ENCODE data around the gene MLIP. TPM values are rescaled to one million over a fixed set of nuclear protein-coding genes. Genes with fewer than 3 reads are reported as not detected.

The MLIP gene
- total and polyA plus RNA-seq, 2 of the 13 experiments (the other 11 are each of a cell fraction or from before 2014, with no cell fraction given), result 0.08 to 0.33 TPM

GRCh38 chr6:54284161-54284860, 173.1 kb downstream of the MLIP start:
- TF ChIP-seq IRF2 (CRISPR knock-in tag; IDR thresholded peaks at IDR 0.05) (no peak), ZNF12 (CRISPR knock-in tag; IDR thresholded peaks at IDR 0.05) (peak; percentile 89), ZNF770 (CRISPR knock-in tag; IDR thresholded peaks at IDR 0.05) (0 out of 2 replicates have a peak, but pooled peaks have one; percentile 25)

GRCh38 chr6:54285595-54285994, 174.4 kb downstream of the MLIP start:
- ATAC-seq (no peak), DNase-seq (ENCODE audit: low spot score) (no peak), FAIRE-seq (no peak)
- in situ Hi-C loops (cut with HindIII; ENCODE audit: extremely low pct_ligation_motif_present, low pct_unique_long_range_greater_than_20kb) (no loop called here), intact Hi-C loops (cut with micrococcal nuclease; ENCODE audit: unreplicated experiment) (no loop called here)
- no peak overlapping the region for H3K4me3 ChIP-seq (replicated peaks in 1 of 3; ENCODE audit: insufficient read depth in 1 of 3, low read depth in 2 of 3, low read length in 3 of 3)
- H2AFZ ChIP-seq (ENCODE audit: low read length), result no peak overlapping the region
- H4K20me1 ChIP-seq (ENCODE audit: insufficient read depth, low read length), result no peaks in the 10 kb centered on the region
- no TSS peak for BruUV-seq (replicated peaks)
- TF ChIP-seq ZNF33A (CRISPR knock-in tag; IDR thresholded peaks at IDR 0.05; ENCODE audit: borderline replicate concordance), result no peak
- no peak for TF ChIP-seq ZNF652 (CRISPR knock-in tag; IDR thresholded peaks at IDR 0.05; ENCODE audit: borderline replicate concordance, low read depth)
- TF ChIP-seq PPARG (CRISPR knock-in tag; conservative IDR thresholded peaks at IDR 0.05), result no peak
- no peak for TF ChIP-seq SOX6 (IDR thresholded peaks at IDR 0.05)
- TF ChIP-seq SOX6 (CRISPR knock-in tag; IDR thresholded peaks at IDR 0.05), result no peak
- no peak for TF ChIP-seq ZNF746 (CRISPR knock-in tag; IDR thresholded peaks at IDR 0.05)
- no peak for TF ChIP-seq MYC (CRISPR knock-in tag; IDR thresholded peaks at IDR 0.05; ENCODE audit: borderline replicate concordance)
- no peak for TF ChIP-seq FIP1L1 (IDR thresholded peaks at IDR 0.05; ENCODE audit: borderline replicate concordance, insufficient read depth, low read depth, low read length)
- no peak for TF ChIP-seq SSRP1 (CRISPR knock-in tag; IDR thresholded peaks at IDR 0.05)
- TF ChIP-seq ZNF644 (CRISPR knock-in tag; IDR thresholded peaks at IDR 0.05; ENCODE audit: low read depth), result no peak
- TF ChIP-seq HOXD1 (CRISPR knock-in tag; IDR thresholded peaks at IDR 0.05), result no peak
- TF ChIP-seq FOSL2 (CRISPR knock-in tag; IDR thresholded peaks at IDR 0.05), result no peak
- no peak for TF ChIP-seq ZFP36 (IDR thresholded peaks at IDR 0.05; ENCODE audit: borderline replicate concordance, low read depth, low read length, partially characterized antibody)
- no peak for TF ChIP-seq MTA3 (CRISPR knock-in tag; IDR thresholded peaks at IDR 0.05)
- TF ChIP-seq SRF (IDR thresholded peaks at IDR 0.05; ENCODE audit: low read depth, low read length), result no peak
- H3K27me3 ChIP-seq (ENCODE audit: control insufficient read depth in 1 of 2, insufficient read depth in 2 of 2, low read length in 2 of 2), result no peaks in the 10 kb centered on the region
- H3K27ac ChIP-seq (ENCODE audit: extremely low read length, insufficient read depth, low read length), result no peak overlapping the region
- H3K36me3 ChIP-seq (replicated peaks in 1 of 2; ENCODE audit: control insufficient read depth in 1 of 2, insufficient read depth in 2 of 2, low read length in 2 of 2), result no peaks in the 10 kb centered on the region
- 49% methylated on average over 3 of the region's 3 CpGs for WGBS (ENCODE audit: low lambda C conversion rate)
- ChIA-PET POLR2A (no interaction called here), CTCF (ENCODE audit: low intra/inter-chr PET ratio, low total read pairs) (no interaction called here)
- no peaks in the 10 kb centered on the region for H3K79me2 ChIP-seq (ENCODE audit: insufficient read depth, low read length)
- H3K9ac ChIP-seq (ENCODE audit: insufficient read depth, low read depth, low read length), result no peak overlapping the region
- no peaks in the 10 kb centered on the region for H3K9me3 ChIP-seq (ENCODE audit: low read length)
- peaks cover 4% of the 10 kb centered on the region; the same call in 1 of the 2 replicates for H3K4me1 ChIP-seq (ENCODE audit: insufficient read depth, low read length)
- no peak overlapping the region for H3K4me2 ChIP-seq (ENCODE audit: low read depth, low read length)

More at GRCh38 chr6:54284161-54284860, 173.1 kb downstream of the MLIP start:
- peaks cover 4% of the 10 kb centered on the region; the same call in 1 of the 2 replicates for H3K4me1 ChIP-seq (ENCODE audit: insufficient read depth, low read length)
- 14% methylated on average over 3 of the region's 3 CpGs for WGBS (ENCODE audit: low lambda C conversion rate)
- H3K4me2 ChIP-seq (ENCODE audit: low read depth, low read length), result no peak overlapping the region
- H3K27me3 ChIP-seq (ENCODE audit: control insufficient read depth in 1 of 2, insufficient read depth in 2 of 2, low read length in 2 of 2), result no peaks in the 10 kb centered on the region
- H3K27ac ChIP-seq (ENCODE audit: extremely low read length, insufficient read depth, low read length), result no peak overlapping the region
- ChIA-PET POLR2A (no interaction called here), CTCF (ENCODE audit: low intra/inter-chr PET ratio, low total read pairs) (no interaction called here)
- no TSS peak for BruUV-seq (replicated peaks)
- no peaks in the 10 kb centered on the region for H3K36me3 ChIP-seq (replicated peaks in 1 of 2; ENCODE audit: control insufficient read depth in 1 of 2, insufficient read depth in 2 of 2, low read length in 2 of 2)
- ATAC-seq, result peak; percentile 54; the same call in 2 of the 3 replicates
- H3K9ac ChIP-seq (ENCODE audit: insufficient read depth, low read depth, low read length), result no peak overlapping the region
- no peak overlapping the region for H3K4me3 ChIP-seq (replicated peaks in 1 of 3; ENCODE audit: insufficient read depth in 1 of 3, low read depth in 2 of 3, low read length in 3 of 3)
- no peaks in the 10 kb centered on the region for H4K20me1 ChIP-seq (ENCODE audit: insufficient read depth, low read length)
- in situ Hi-C loops (cut with HindIII; ENCODE audit: extremely low pct_ligation_motif_present, low pct_unique_long_range_greater_than_20kb), result no loop called here
- no peaks in the 10 kb centered on the region for H3K9me3 ChIP-seq (ENCODE audit: low read length)
- DNase-seq (ENCODE audit: low spot score), result no peak
- no peak overlapping the region for H2AFZ ChIP-seq (ENCODE audit: low read length)
- no peak for FAIRE-seq
- intact Hi-C loops (cut with micrococcal nuclease; ENCODE audit: unreplicated experiment), result no loop called here
- no peaks in the 10 kb centered on the region for H3K79me2 ChIP-seq (ENCODE audit: insufficient read depth, low read length)
